H1 (cell line): Measurements from ENCODE around the gene CGB5.
"Not testable (repeated sequence)": the region's sequence is repeated elsewhere in the genome, so short reads cannot be mapped to it uniquely, and the experiment has no call there.

Source experiments
- POLR2A ChIP-seq, 2 experiments: IDR thresholded peaks; 1 replicate in 1 of 2; 2 replicates in 1 of 2; pipeline ENCODE4 v1.6.1; 2011; ENCODE audit warnings: low read depth in 2 of 2, low read length in 2 of 2, mild to moderate bottlenecking in 2 of 2; ENCODE audit errors: control extremely low read depth in 1 of 2
- TF ChIP-seq, protein P1 (sequence below), 3 experiments: IDR thresholded peaks; 1 replicate in 2 of 3; 2 replicates in 1 of 3; pipeline versions ENCODE4 v1.5.1 to v1.6.1; 2011; ENCODE audit warnings: low read length in 3 of 3, mild to moderate bottlenecking in 3 of 3, inconsistent platforms in 2 of 3, low read depth in 1 of 3, moderate library complexity in 1 of 3; ENCODE audit not compliant: insufficient read depth in 1 of 3; ENCODE audit errors: control extremely low read depth in 1 of 3

DNA sequence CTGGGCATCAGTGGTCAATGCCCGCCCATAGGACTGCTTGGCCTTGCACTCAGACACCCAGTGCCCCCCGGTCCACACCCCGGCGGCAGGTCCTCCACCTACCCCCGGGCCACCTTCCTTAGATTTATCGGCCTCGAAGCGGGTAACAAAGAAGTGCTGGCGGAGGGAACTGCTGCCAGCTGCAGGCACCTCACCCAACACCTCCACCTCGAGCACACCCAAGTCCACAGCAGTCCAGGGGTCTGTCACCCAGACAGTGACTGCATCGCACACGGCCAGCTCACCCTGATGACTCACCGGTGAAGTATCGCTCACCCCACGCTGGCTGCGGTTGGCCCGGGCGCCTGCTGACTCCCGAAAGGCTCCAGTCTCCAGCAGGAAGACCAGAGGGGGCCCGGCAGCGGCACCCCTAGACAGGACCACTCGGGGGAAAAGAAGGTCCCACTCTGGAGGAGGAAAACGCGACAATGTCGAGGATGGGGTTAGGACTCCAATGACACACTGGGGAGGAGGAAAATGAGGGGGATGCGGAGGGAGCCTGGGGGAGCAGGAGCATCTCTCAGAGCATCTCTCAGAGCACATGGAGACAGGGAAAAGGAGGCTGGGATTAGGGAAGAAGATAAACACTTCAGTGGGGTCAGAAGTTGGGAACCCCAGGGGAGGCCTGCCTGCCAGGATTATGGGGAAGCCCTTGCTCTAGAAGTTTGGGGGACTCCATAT is 4.9 kb upstream of the CGB5 start:
- TF ChIP-seq POLR2A (IDR thresholded peaks at IDR 0.05; ENCODE audit: control extremely low read depth in 1 of 2, low read depth in 2 of 2, low read length in 2 of 2) = not testable (repeated sequence)
- TF ChIP-seq, protein P1, sequence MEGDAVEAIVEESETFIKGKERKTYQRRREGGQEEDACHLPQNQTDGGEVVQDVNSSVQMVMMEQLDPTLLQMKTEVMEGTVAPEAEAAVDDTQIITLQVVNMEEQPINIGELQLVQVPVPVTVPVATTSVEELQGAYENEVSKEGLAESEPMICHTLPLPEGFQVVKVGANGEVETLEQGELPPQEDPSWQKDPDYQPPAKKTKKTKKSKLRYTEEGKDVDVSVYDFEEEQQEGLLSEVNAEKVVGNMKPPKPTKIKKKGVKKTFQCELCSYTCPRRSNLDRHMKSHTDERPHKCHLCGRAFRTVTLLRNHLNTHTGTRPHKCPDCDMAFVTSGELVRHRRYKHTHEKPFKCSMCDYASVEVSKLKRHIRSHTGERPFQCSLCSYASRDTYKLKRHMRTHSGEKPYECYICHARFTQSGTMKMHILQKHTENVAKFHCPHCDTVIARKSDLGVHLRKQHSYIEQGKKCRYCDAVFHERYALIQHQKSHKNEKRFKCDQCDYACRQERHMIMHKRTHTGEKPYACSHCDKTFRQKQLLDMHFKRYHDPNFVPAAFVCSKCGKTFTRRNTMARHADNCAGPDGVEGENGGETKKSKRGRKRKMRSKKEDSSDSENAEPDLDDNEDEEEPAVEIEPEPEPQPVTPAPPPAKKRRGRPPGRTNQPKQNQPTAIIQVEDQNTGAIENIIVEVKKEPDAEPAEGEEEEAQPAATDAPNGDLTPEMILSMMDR (IDR thresholded peaks at IDR 0.05; ENCODE audit: control extremely low read depth in 1 of 3, insufficient read depth in 1 of 3, low read depth in 1 of 3, low read length in 3 of 3) = not testable (repeated sequence)
